Ishikawa (cell line): ENCODE data around the gene NCK2.

Source experiments
- EP300 ChIP-seq: IDR thresholded peaks from 2 replicates; pipeline ENCODE4 v1.6.1; 2012; ENCODE audit warnings: borderline replicate concordance
- MAX ChIP-seq: IDR thresholded peaks from 2 replicates; pipeline ENCODE4 v1.6.1; 2012
- RAD21 ChIP-seq: IDR thresholded peaks from 2 replicates; pipeline ENCODE4 v1.6.1; 2012; ENCODE audit warnings: low read depth
- REST ChIP-seq: IDR thresholded peaks from 2 replicates; pipeline ENCODE4 v1.6.1; 2012; ENCODE audit warnings: low read depth, mild to moderate bottlenecking
- TAF1 ChIP-seq: IDR thresholded peaks from 2 replicates; pipeline ENCODE4 v1.6.1; 2012; ENCODE audit warnings: low read depth, mild to moderate bottlenecking
- YY1 ChIP-seq: IDR thresholded peaks from 2 replicates; pipeline ENCODE4 v1.6.1; 2012; ENCODE audit warnings: low read depth
- ZBTB7A ChIP-seq: IDR thresholded peaks from 2 replicates; pipeline ENCODE4 v1.6.1; 2012; ENCODE audit warnings: low read depth

- no peak for TF ChIP-seq MAX
- TF ChIP-seq EP300: no peak
- no peak for TF ChIP-seq ZBTB7A
- no peak for TF ChIP-seq RAD21
- TF ChIP-seq TAF1: no peak
- no peak for TF ChIP-seq REST
- TF ChIP-seq YY1: no peak
These were observed 33.3 kb upstream of the NCK2 start for GRCh38 chr2:105711394-105711793.
